Keratinocyte (primary cell): ENCODE results near the gene ICE2. TPM values are rescaled to one million over a fixed set of nuclear protein-coding genes. Genes with fewer than 3 reads are reported as not detected.

Experiments
- DNase-seq: peaks from one replicate; pipeline ENCODE4 v3.0.0-alpha.2; 2011; ENCODE audit warnings: low read depth, missing footprints, low spot score
- FAIRE-seq: peaks from 2 replicates; lab custom pipeline; 2011; peaks lifted over from hg19 to GRCh38; lab: Jason Lieb, UNC
- H2AFZ ChIP-seq: 2 replicates; pipeline ENCODE4 v1.6.0; 2012; ENCODE audit warnings: low read length, control low read depth, inconsistent platforms; ENCODE audit not compliant: control insufficient read depth
- H3K27ac ChIP-seq: 2 replicates; pipeline ENCODE4 v1.5.1; 2011; ENCODE audit warnings: low read length; ENCODE audit not compliant: control insufficient read depth, insufficient read depth
- H3K27me3 ChIP-seq: 3 replicates; pipeline ENCODE4 v1.6.0; 2011; ENCODE audit warnings: low read length; ENCODE audit not compliant: control insufficient read depth, insufficient read depth; ENCODE audit errors: extremely low read depth
- H3K36me3 ChIP-seq, 2 experiments: 2 replicates in 1 of 2; 3 replicates in 1 of 2; pipeline ENCODE4 v1.5.1; 2011; ENCODE audit warnings: low read length in 2 of 2, mild to moderate bottlenecking in 1 of 2; ENCODE audit not compliant: control insufficient read depth in 2 of 2, insufficient read depth in 2 of 2; ENCODE audit errors: extremely low read depth in 1 of 2
- H3K4me1 ChIP-seq: 3 replicates; pipeline ENCODE4 v1.5.1; 2011; ENCODE audit warnings: low read length; ENCODE audit not compliant: control insufficient read depth, insufficient read depth; ENCODE audit errors: extremely low read depth
- H3K4me2 ChIP-seq: 3 replicates; pipeline ENCODE4 v1.6.0; 2011; ENCODE audit warnings: low read depth, low read length; ENCODE audit not compliant: control insufficient read depth, insufficient read depth; ENCODE audit errors: extremely low read depth
- H3K4me3 ChIP-seq, 3 experiments: fragments of 200-600 bp in 1 of 3; sonication (generic) in 1 of 3; 2 replicates in 2 of 3; 3 replicates in 1 of 3; pipeline ENCODE4 v1.5.1; 2011 to 2016; ENCODE audit warnings: low read length in 3 of 3, mild to moderate bottlenecking in 3 of 3, control low read depth in 2 of 3, inconsistent platforms in 1 of 3, low read depth in 1 of 3, mixed read lengths in 1 of 3, mixed run types in 1 of 3, moderate library complexity in 1 of 3; ENCODE audit not compliant: control insufficient read depth in 2 of 3, insufficient read depth in 2 of 3; ENCODE audit errors: extremely low read depth in 1 of 3
- H3K79me2 ChIP-seq: 2 replicates; pipeline ENCODE4 v1.6.0; 2012; ENCODE audit warnings: low read length; ENCODE audit not compliant: control insufficient read depth, insufficient read depth
- H3K9ac ChIP-seq: 3 replicates; pipeline ENCODE4 v1.6.0; 2011; ENCODE audit warnings: low read length; ENCODE audit not compliant: control insufficient read depth, insufficient read depth; ENCODE audit errors: extremely low read depth
- H3K9me1 ChIP-seq: 3 replicates; pipeline ENCODE4 v1.6.0; 2011; ENCODE audit warnings: low read length; ENCODE audit not compliant: control insufficient read depth, insufficient read depth; ENCODE audit errors: extremely low read depth
- H3K9me3 ChIP-seq: 2 replicates; pipeline ENCODE4 v1.5.1; 2012; ENCODE audit warnings: low read depth, low read length; ENCODE audit not compliant: control insufficient read depth
- H4K20me1 ChIP-seq: 3 replicates; pipeline ENCODE4 v1.6.0; 2011; ENCODE audit warnings: low read length; ENCODE audit not compliant: control insufficient read depth, insufficient read depth; ENCODE audit errors: extremely low read depth
- CTCF ChIP-seq, 3 experiments: IDR thresholded peaks in 1 of 3; conservative IDR thresholded peaks in 1 of 3; optimal IDR thresholded peaks in 1 of 3; 2 replicates in 2 of 3; 3 replicates in 1 of 3; pipeline versions ENCODE3 to v1.5.1; 2011; ENCODE audit warnings: low read length in 3 of 3, mild to moderate bottlenecking in 3 of 3, moderate library complexity in 2 of 3, control low read depth in 1 of 3, inconsistent platforms in 1 of 3; ENCODE audit not compliant: insufficient read depth in 2 of 3; ENCODE audit errors: extremely low read depth in 1 of 3
- EZH2 ChIP-seq: IDR thresholded peaks from one replicate; pipeline ENCODE4 v1.6.1; 2012; ENCODE audit warnings: inconsistent platforms, mild to moderate bottlenecking, low read length, moderate library complexity
- dilution Hi-C: fragments of 300-500 bp; cut with MboI; formaldehyde crosslinking; loops from one replicate; pipeline ENCODE4 v1.7.0; 2020; ENCODE audit warnings: low sequenced_read_pairs; ENCODE audit not compliant: extremely low pct_ligation_motif_present
- polyA plus RNA-seq, 5 experiments: library from polyadenylated mRNA; depleted of rRNA in 3 of 5; stranded (reverse) in 3 of 5; stranded (forward) in 1 of 5; unstranded in 1 of 5; fragments of >200 nt; gene quantifications; 1 replicate in 1 of 5; 2 replicates in 3 of 5; 3 replicates in 1 of 5; pipeline versions ENCODE4 v1.2.1 to v1.2.3, GENCODE V29; 2011 to 2012; ENCODE audit warnings: missing spikeins in 2 of 5, low read depth in 1 of 5, low replicate concordance in 1 of 5

Gene ICE2
- polyA plus RNA-seq, 1 donor (not counting 4 experiments of a cell fraction or from before 2014, with no cell fraction given): 34.1 TPM

- DNase-seq (no peak), FAIRE-seq (no peak)
- Histone ChIP-seq H4K20me1 (no peaks in the 10 kb centered on the region), H3K36me3 (peaks cover 5 to 18% of the 10 kb centered on the region in 2 experiments), H3K9me3 (no peaks in the 10 kb centered on the region), H3K27ac (no peak overlapping the region), H3K4me1 (no peaks in the 10 kb centered on the region), H2AFZ (no peak overlapping the region), H3K27me3 (no peaks in the 10 kb centered on the region), H3K9me1 (no peaks in the 10 kb centered on the region), H3K9ac (no peak overlapping the region), H3K4me3 (no peak overlapping the region), H3K79me2 (peaks cover 2% of the 10 kb centered on the region), H3K4me2 (no peak overlapping the region)
- TF ChIP-seq EZH2 (no peak), CTCF (optimal IDR thresholded peaks at IDR 0.05 in 1 of 3, IDR thresholded peaks at IDR 0.05 in 1 of 3, conservative IDR thresholded peaks at IDR 0.05 in 1 of 3; ENCODE audit: extremely low read depth in 1 of 3, insufficient read depth in 2 of 3, low read length in 3 of 3) (no peak)
- dilution Hi-C loops: no loop called here
Measured at GRCh38 chr15:60462027-60462426, 16.9 kb downstream of the ICE2 start.

GRCh38 chr15:60460931-60461330 is 18.0 kb downstream of the ICE2 start:
- Histone ChIP-seq H3K9ac (no peak overlapping the region), H2AFZ (no peak overlapping the region), H3K4me3 (no peak overlapping the region), H3K9me3 (no peaks in the 10 kb centered on the region), H3K79me2 (peaks cover 2% of the 10 kb centered on the region), H3K36me3 (peaks cover 5 to 18% of the 10 kb centered on the region in 2 experiments), H4K20me1 (no peaks in the 10 kb centered on the region), H3K27ac (no peak overlapping the region), H3K4me2 (no peak overlapping the region), H3K4me1 (no peaks in the 10 kb centered on the region), H3K9me1 (no peaks in the 10 kb centered on the region), H3K27me3 (no peaks in the 10 kb centered on the region)
- FAIRE-seq: no peak
- dilution Hi-C loops: no loop called here
- no peak for DNase-seq
- TF ChIP-seq EZH2 (no peak), CTCF (optimal IDR thresholded peaks at IDR 0.05 in 1 of 3, IDR thresholded peaks at IDR 0.05 in 1 of 3, conservative IDR thresholded peaks at IDR 0.05 in 1 of 3; ENCODE audit: extremely low read depth in 1 of 3, insufficient read depth in 2 of 3, low read length in 3 of 3) (no peak)
